ENCODE measurements around the gene ANKRD22.
"Not testable (repeated sequence)": the region's sequence is repeated elsewhere in the genome, so short reads cannot be mapped to it uniquely, and the experiment has no call there.

Gene ANKRD22

DNA sequence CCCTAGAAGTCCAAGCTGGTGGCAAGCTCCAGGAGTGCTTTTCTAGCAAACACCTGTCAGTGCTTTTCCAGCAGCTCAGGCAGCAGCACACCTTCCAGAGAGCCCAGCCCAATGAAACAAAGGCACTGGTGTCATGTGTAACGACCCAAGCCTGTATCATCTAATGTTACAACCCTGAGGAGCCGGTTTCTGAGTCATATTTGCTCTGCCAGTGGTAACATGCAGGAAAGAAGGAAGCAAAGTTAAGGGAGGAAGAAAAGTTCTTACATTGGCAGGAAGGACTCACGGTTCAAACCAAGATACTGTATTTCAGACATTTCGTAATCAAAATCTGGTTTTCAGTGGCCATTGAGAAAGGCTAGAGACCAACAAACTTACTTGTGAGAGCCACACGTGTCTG is at the start of gene ANKRD22:
ANKRD22 (minus strand) TSS at position 139 of the 400 bp plus-strand sequence. CDS start 237 bp downstream, outside the sequence.
- DNase-seq: no peak

- no peak for DNase-seq
Measured at GRCh38 chr10:88899886-88900285, 48.2 kb upstream of the ANKRD22 start.

DNA sequence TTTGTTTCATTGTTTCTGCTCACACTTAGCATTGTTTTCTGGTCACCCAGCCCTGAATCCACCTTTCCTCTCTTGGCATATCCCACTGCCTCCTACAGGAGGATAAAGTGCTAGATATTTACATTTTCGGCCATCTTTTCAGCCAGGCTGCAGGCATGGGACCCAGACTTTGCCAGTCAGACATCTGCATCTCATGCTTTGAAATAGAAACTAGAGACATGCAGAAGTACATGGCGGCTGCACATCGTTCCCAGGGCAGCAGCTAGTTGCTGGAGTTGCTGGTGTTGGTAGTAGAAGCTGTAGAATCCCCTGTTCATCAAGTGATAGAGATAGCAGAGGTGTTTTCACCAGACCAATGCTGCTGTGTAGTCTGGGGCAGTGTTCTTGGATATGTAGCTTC is 47.1 kb upstream of the ANKRD22 start:
- no peak for DNase-seq

- DNase-seq: no peak
Measured at GRCh38 chr10:88896994-88897853, 45.6 kb upstream of the ANKRD22 start.

- DNase-seq: no peak
Measured at GRCh38 chr10:88896372-88896993, 44.8 kb upstream of the ANKRD22 start.

DNA sequence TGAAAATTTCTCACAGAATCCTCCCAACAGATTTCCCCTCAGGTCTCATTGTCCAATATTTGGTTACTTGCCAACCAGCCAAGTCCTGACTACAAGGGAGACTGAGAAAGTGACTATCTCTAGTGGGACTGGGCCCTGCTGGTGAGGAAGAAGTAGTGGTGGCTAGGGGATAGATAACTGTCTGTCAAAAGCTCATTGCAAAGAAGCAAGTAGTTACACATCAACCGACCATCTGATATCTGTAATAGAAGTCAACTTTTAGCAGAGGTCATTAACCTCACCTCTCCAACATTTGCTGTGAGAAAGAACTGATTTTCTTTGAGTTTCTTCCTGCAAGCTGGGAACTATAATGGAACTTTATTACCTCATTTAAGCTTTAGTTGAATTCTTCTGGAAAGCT is 43.6 kb upstream of the ANKRD22 start:
- no peak for DNase-seq

GRCh38 chr10:88893611-88894010 is 42.0 kb upstream of the ANKRD22 start:
- DNase-seq: no peak

DNA sequence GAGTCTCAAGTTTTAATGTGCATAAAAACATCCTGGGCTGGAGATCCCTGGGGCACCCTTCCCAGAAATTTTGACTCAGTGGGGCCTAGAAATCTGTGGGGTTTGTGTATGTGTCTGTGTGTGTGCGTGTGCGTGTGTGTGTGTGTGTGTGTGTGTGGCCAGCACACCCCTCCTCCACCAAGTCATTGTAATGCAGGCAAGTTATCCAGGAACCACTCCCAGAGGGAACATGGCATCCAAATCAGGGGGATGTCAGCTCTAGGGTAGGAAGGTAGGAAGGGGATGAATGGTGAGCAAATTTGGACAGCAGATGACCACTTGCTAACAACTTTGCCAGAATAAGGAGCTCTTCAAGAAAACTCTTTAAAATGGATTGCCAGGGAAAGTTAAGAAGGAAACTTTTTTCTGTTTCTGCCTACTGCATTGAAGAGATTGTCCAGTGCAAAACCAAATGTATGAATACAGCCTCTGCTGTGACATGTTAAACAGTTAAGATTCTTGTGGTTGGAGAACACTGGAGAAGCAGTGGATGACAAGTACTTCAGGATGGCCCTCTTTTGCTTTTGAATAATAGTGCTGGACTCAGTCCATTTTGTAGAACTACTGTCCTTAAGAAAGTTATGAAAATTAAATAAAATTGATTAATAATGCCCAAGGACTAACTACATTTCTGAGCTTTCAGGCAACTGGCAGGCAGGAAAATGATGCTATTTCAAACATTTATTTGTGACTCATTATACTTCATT is 40.8 kb upstream of the ANKRD22 start:
- DNase-seq: no peak

DNA sequence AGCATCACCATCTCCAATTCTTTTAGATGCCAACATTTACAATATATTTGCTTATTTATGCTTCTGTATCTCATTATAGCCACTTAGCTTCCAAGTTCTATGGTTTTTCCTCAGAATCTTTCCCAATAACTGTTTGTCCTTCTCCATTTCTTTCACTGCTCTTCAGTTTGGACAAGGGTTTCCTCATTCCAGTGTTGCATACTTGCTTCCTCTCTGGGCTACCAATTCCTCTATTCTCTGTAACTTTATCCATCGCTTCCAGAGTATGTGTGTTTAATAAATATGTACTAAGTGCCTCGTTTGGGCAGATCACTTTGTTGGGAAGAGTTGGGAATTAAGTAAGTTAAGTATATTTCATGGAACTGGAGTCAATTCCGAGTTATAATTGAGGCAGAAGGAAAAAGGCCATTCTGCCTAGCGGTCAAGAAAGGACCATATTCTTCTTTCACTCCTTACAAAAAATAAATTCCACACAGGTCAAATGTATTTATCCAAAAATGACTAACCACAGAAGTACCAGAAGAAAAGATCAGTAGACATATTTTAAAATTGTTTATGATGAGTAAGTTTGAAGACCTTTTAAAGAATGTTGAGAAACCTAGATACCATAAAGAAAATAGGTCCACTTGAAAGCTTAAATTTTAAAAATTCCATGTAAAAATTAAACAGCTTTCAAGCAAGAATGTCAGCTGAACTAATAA is 39.2 kb upstream of the ANKRD22 start:
- no peak for DNase-seq

- no peak for DNase-seq
Measured at GRCh38 chr10:88889559-88890337, 38.1 kb upstream of the ANKRD22 start.

- no peak for DNase-seq
Measured at GRCh38 chr10:88888810-88889445, 37.3 kb upstream of the ANKRD22 start.

DNA sequence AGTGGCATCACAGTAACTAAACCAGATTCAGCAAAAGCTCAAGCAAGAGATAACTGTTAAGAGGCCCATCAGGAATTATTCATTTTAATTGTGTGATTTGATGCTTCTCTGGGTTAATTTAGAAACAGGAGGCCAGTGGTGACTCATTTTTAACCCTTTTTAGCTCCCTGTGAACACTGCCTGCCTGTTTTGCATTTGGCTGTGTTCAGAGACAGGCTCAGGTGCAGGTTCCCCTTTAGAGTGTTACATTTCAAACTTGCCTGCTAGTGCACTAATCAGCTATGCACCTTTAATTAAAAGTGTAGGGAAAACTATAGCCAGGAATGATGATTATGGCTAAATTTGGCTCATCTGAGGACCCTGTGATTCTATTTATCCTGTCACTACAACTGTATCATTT is 34.9 kb upstream of the ANKRD22 start:
- no peak for DNase-seq

GRCh38 chr10:88883448-88883809 is 31.8 kb upstream of the ANKRD22 start:
- DNase-seq: no peak

- not testable (repeated sequence) for DNase-seq
Measured at GRCh38 chr10:88882646-88883447, 31.2 kb upstream of the ANKRD22 start.

- no peak for DNase-seq
Measured at GRCh38 chr10:88881922-88882645, 30.4 kb upstream of the ANKRD22 start.

- DNase-seq: no peak
Measured at GRCh38 chr10:88881320-88881719, 29.7 kb upstream of the ANKRD22 start.

DNA sequence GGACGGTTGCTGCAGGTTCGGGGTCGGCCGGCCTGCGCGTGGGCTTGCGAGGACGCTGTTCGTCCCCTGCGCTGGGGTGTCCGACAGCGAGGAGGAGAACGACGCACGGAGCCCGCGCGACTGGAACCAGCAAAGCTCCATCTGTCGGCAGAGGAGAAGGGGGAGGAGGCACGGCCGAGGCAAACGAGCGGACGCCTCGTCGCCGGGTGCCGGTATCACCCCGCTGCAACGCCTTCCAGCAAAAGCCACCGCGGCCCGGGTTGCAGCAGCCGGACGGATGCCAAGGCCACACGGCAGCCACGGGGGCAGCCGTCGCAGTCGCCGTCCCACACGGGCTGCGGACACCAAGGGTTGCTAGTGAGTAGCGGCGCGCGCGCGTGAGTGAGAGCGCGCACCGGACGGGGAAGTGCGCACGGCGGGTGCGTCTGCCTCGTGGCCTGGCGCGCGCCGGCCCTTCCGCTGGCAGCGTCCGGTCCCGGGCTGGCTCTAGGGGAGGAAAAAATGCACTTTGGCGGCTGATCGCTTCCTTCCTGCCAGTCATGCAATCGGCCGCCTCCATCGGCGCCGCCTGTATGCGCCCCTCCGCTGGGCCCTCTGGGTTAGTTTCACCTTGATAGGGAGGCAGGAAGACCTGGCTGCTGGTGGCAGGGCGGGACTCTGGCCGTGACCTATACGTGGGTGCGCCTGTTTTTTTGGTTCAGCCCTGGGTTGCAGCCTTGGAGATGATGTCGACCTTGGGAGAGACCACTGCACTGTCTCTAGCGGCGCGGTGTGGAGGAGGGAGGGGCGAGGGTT is 28.8 kb upstream of the ANKRD22 start:
- peak in 1 of 2 experiments; percentile 33 for DNase-seq

- peak in 1 of 2 experiments; percentile 59 for DNase-seq
Measured at GRCh38 chr10:88879534-88880281, 28.1 kb upstream of the ANKRD22 start, which contains the start of gene STAMBPL1. Gene STAMBPL1, plus strand, starts transcription at chr10:88880245. Its CDS starts 21,464 bp downstream, at chr10:88901709.
